ENCODE results near the gene SERINC4.
"Not testable (repeated sequence)": the region's sequence is repeated elsewhere in the genome, so short reads cannot be mapped to it uniquely, and the experiment has no call there.

The SERINC4 gene

GRCh38 chr15:43749690-43750345, 50.2 kb downstream of the SERINC4 start:
- DNase-seq (ENCODE audit: low read depth in 2 of 2) = peak in 1 of 2 donors; percentile 18

- DNase-seq (ENCODE audit: low read depth in 2 of 2) = no peak
Measured at GRCh38 chr15:43748376-43748775, 51.6 kb downstream of the SERINC4 start.

- not testable (repeated sequence) for DNase-seq (ENCODE audit: low read depth in 2 of 2)
Measured at GRCh38 chr15:43746903-43747309, 53.1 kb downstream of the SERINC4 start.

GRCh38 chr15:43746245-43746902, 53.6 kb downstream of the SERINC4 start, which contains the start of gene PDIA3:
PDIA3 (plus strand) TSS chr15:43746438; CDS start chr15:43746540, 102 bp downstream.
- DNase-seq (ENCODE audit: low read depth in 2 of 2) = peak; percentile 87 to 88
